ENCODE data around the gene HINFP.

The HINFP gene

DNA sequence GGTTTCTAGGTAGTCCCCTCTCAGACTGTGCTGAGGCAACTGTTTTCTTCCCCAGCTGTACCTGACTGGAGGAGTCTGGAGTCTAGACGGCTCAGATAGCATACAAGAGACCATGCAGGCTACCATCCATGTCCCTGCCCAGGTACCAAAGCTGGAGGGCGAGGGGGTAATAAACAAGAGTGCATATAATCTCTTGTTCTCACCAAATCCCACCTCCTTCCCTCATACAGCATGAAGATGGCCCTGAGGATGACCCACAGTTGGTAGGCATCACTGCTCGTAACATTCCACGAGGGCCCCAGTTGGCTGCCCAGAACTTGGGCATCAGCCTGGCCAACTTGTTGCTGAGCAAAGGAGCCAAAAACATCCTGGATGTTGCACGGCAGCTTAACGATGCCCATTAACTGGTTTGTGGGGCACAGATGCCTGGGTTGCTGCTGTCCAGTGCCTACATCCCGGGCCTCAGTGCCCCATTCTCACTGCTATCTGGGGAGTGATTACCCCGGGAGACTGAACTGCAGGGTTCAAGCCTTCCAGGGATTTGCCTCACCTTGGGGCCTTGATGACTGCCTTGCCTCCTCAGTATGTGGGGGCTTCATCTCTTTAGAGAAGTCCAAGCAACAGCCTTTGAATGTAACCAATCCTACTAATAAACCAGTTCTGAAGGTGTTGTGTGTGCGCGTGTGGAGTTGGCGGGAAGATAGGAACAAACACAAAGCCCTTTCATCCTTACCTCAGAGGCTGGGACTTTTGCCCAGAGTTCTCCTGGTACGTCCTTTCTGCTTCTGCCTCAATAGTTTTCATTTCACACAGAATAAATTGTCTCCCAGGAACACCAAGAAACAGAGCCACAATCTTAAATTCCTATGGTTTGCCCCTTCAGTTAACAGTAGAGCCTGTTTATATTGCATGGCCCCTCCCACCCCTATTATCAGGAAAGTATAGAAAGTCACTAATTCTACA, 28.2 kb upstream of the HINFP start:
- no peak for ATAC-seq
- TF ChIP-seq, protein P1, sequence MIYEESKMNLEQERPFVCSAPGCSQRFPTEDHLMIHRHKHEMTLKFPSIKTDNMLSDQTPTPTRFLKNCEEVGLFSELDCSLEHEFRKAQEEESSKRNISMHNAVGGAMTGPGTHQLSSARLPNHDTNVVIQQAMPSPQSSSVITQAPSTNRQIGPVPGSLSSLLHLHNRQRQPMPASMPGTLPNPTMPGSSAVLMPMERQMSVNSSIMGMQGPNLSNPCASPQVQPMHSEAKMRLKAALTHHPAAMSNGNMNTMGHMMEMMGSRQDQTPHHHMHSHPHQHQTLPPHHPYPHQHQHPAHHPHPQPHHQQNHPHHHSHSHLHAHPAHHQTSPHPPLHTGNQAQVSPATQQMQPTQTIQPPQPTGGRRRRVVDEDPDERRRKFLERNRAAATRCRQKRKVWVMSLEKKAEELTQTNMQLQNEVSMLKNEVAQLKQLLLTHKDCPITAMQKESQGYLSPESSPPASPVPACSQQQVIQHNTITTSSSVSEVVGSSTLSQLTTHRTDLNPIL (CRISPR knock-in tag; IDR thresholded peaks at IDR 0.05; ENCODE audit: low read depth): no peak
- no peak for TF ChIP-seq PPARA (CRISPR knock-in tag; IDR thresholded peaks at IDR 0.05; ENCODE audit: borderline replicate concordance)
- TF ChIP-seq GLIS3 (CRISPR knock-in tag; IDR thresholded peaks at IDR 0.05): no peak
- TF ChIP-seq, protein P2, sequence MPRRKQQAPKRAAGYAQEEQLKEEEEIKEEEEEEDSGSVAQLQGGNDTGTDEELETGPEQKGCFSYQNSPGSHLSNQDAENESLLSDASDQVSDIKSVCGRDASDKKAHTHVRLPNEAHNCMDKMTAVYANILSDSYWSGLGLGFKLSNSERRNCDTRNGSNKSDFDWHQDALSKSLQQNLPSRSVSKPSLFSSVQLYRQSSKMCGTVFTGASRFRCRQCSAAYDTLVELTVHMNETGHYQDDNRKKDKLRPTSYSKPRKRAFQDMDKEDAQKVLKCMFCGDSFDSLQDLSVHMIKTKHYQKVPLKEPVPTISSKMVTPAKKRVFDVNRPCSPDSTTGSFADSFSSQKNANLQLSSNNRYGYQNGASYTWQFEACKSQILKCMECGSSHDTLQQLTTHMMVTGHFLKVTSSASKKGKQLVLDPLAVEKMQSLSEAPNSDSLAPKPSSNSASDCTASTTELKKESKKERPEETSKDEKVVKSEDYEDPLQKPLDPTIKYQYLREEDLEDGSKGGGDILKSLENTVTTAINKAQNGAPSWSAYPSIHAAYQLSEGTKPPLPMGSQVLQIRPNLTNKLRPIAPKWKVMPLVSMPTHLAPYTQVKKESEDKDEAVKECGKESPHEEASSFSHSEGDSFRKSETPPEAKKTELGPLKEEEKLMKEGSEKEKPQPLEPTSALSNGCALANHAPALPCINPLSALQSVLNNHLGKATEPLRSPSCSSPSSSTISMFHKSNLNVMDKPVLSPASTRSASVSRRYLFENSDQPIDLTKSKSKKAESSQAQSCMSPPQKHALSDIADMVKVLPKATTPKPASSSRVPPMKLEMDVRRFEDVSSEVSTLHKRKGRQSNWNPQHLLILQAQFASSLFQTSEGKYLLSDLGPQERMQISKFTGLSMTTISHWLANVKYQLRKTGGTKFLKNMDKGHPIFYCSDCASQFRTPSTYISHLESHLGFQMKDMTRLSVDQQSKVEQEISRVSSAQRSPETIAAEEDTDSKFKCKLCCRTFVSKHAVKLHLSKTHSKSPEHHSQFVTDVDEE (CRISPR knock-in tag; IDR thresholded peaks at IDR 0.05): no peak

DNA sequence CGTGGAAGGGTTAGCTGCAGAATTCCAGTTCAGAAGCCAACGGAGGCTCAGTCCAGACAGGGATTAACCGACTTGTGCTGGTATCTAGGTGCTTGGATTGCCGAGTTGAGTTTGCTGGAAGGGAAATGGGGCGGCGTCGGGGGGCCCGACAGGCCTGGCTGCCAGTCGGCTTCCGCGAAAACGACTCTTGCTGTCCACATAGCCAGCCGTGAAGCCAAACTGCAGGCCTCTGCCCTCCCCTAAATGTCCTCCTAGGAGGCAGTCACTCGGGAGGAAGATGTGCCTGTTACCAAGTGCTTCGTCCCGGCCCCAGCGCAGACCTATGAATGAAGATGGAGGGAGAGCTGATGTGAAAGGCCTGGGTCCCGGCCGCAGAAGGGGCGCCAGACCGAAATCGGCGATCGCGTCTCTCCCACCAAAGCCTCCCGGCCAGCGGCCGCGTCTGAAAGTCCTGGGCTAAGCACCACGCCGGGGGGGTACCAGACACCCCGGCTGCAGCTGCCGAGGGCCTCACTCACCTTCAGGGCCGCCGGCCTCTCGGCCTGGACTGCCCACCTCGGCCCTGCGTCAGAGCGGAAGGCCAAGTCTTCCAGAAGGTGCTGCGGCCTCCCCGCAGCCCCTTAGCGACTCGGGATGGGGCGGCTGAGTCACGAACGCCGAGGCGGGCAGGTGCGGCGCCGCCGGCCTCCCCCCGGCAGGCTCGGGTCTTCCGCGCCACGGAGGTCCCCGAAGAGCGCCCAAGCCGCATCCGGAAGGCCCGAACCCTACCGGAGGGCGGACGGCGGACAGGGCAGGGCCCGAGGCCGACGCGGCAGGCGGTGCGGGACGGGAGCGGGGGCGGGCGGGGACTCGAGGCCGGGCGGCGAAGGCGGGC, 27.2 kb upstream of the HINFP start:
- TF ChIP-seq BACH2 (CRISPR knock-in tag; IDR thresholded peaks at IDR 0.05; ENCODE audit: borderline replicate concordance) (no peak), TOX (CRISPR knock-in tag; IDR thresholded peaks at IDR 0.05; ENCODE audit: borderline replicate concordance) (no peak), ZNF70 (CRISPR knock-in tag; IDR thresholded peaks at IDR 0.05) (no peak), ISL1 (CRISPR knock-in tag; IDR thresholded peaks at IDR 0.05) (no peak), ZFP30 (CRISPR knock-in tag; IDR thresholded peaks at IDR 0.05) (no peak), SNAI2 (CRISPR knock-in tag; IDR thresholded peaks at IDR 0.05) (no peak), ZFP3 (CRISPR knock-in tag; IDR thresholded peaks at IDR 0.05) (no peak), TCF4 (CRISPR knock-in tag; IDR thresholded peaks at IDR 0.05; ENCODE audit: borderline replicate concordance) (no peak), ZNF8 (CRISPR knock-in tag; IDR thresholded peaks at IDR 0.05) (no peak), ESRRG (CRISPR knock-in tag; IDR thresholded peaks at IDR 0.05) (no peak), PPARA (CRISPR knock-in tag; IDR thresholded peaks at IDR 0.05; ENCODE audit: borderline replicate concordance) (no peak), RARB (CRISPR knock-in tag; IDR thresholded peaks at IDR 0.05) (no peak), ZC3H10 (CRISPR knock-in tag; IDR thresholded peaks at IDR 0.05) (no peak)
- TF ChIP-seq, protein P2 (CRISPR knock-in tag; IDR thresholded peaks at IDR 0.05): no peak
- TF ChIP-seq, protein P3, sequence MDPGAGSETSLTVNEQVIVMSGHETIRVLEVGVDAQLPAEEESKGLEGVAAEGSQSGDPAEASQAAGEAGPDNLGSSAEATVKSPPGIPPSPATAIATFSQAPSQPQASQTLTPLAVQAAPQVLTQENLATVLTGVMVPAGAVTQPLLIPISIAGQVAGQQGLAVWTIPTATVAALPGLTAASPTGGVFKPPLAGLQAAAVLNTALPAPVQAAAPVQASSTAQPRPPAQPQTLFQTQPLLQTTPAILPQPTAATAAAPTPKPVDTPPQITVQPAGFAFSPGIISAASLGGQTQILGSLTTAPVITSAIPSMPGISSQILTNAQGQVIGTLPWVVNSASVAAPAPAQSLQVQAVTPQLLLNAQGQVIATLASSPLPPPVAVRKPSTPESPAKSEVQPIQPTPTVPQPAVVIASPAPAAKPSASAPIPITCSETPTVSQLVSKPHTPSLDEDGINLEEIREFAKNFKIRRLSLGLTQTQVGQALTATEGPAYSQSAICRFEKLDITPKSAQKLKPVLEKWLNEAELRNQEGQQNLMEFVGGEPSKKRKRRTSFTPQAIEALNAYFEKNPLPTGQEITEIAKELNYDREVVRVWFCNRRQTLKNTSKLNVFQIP (CRISPR knock-in tag; IDR thresholded peaks at IDR 0.05; ENCODE audit: borderline replicate concordance, low read depth): no peak
- TF ChIP-seq, protein P4, sequence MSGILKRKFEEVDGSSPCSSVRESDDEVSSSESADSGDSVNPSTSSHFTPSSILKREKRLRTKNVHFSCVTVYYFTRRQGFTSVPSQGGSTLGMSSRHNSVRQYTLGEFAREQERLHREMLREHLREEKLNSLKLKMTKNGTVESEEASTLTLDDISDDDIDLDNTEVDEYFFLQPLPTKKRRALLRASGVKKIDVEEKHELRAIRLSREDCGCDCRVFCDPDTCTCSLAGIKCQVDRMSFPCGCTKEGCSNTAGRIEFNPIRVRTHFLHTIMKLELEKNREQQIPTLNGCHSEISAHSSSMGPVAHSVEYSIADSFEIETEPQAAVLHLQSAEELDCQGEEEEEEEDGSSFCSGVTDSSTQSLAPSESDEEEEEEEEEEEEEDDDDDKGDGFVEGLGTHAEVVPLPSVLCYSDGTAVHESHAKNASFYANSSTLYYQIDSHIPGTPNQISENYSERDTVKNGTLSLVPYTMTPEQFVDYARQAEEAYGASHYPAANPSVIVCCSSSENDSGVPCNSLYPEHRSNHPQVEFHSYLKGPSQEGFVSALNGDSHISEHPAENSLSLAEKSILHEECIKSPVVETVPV (CRISPR knock-in tag; IDR thresholded peaks at IDR 0.05): no peak
- TF ChIP-seq, protein P1 (CRISPR knock-in tag; IDR thresholded peaks at IDR 0.05; ENCODE audit: low read depth): no peak
- TF ChIP-seq, protein P5, sequence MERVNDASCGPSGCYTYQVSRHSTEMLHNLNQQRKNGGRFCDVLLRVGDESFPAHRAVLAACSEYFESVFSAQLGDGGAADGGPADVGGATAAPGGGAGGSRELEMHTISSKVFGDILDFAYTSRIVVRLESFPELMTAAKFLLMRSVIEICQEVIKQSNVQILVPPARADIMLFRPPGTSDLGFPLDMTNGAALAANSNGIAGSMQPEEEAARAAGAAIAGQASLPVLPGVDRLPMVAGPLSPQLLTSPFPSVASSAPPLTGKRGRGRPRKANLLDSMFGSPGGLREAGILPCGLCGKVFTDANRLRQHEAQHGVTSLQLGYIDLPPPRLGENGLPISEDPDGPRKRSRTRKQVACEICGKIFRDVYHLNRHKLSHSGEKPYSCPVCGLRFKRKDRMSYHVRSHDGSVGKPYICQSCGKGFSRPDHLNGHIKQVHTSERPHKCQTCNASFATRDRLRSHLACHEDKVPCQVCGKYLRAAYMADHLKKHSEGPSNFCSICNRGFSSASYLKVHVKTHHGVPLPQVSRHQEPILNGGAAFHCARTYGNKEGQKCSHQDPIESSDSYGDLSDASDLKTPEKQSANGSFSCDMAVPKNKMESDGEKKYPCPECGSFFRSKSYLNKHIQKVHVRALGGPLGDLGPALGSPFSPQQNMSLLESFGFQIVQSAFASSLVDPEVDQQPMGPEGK (CRISPR knock-in tag; IDR thresholded peaks at IDR 0.05; ENCODE audit: borderline replicate concordance): no peak
- ATAC-seq: peak; percentile 24
